T follicular helper cell (primary cell): ENCODE results near the gene HRAS.
"Not testable (repeated sequence)": the region's sequence is repeated elsewhere in the genome, so short reads cannot be mapped to it uniquely, and the experiment has no call there.

Experiments
- DNase-seq: peaks from one replicate; pipeline ENCODE4 v3.0.0-alpha.2; 2020; ENCODE audit warnings: low read depth
- total RNA-seq, 2 experiments: gene quantifications; one replicate each; lab custom pipeline; 2026; lab: John Stamatoyannopoulos, UW

HRAS gene
- 25.3 to 27.5 reads per million in 2 experiments for total RNA-seq

GRCh38 chr11:535519-536454, at the start of gene HRAS:
TSS of gene HRAS (minus strand) at chr11:535576.
- DNase-seq, result peak; percentile 94

DNA sequence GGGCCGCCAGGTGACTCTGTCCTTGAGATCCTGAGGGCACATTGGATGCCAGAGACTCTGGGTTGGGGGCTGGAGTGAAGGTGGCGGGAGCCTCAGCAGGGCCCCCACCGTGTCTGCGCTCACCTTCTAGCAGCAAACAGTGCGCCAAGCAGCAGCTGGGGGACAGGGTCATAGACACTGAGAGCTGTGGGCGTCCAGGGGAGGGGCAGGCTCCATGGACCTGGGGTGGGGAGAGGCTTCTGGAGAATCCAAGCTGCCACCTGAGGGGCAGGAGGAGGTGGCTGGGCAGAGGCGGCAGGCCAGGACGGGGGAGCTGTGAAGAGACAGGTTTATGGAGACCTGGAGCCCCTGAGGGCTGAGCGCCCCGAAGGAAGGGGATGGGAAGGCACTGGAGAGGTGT, 48.9 kb upstream of the HRAS start:
- no peak for DNase-seq

GRCh38 chr11:581752-582151, 46.4 kb upstream of the HRAS start:
- no peak for DNase-seq

GRCh38 chr11:581342-581741, 46.0 kb upstream of the HRAS start:
- DNase-seq, result no peak

- no peak for DNase-seq
Measured at GRCh38 chr11:579830-580601, 44.6 kb upstream of the HRAS start.

- DNase-seq, result no peak
Measured at GRCh38 chr11:578276-579035, 43.1 kb upstream of the HRAS start.

DNA sequence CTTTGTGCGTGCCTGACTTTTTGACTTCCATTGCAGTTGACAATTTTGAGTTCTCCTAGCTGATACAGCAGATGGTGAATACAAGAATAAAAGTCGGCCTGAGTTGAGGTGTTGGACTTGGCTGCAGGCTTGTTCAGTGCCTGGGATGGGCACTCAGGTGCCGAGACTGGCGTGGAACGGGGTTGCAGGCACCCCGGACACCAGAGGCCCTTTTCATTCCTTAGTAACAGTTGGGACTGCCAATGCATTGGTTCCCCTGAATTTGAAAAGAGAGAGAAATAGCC, 42.2 kb upstream of the HRAS start:
- DNase-seq, result no peak

- DNase-seq, result no peak
Measured at GRCh38 chr11:576811-577610, 41.6 kb upstream of the HRAS start.

GRCh38 chr11:575996-576768, 40.8 kb upstream of the HRAS start, which contains the start of gene PHRF1:
TSS of gene PHRF1 (plus strand) at chr11:576470. CDS start at chr11:581513, 5,043 bp downstream.
- DNase-seq, result peak; percentile 93

DNA sequence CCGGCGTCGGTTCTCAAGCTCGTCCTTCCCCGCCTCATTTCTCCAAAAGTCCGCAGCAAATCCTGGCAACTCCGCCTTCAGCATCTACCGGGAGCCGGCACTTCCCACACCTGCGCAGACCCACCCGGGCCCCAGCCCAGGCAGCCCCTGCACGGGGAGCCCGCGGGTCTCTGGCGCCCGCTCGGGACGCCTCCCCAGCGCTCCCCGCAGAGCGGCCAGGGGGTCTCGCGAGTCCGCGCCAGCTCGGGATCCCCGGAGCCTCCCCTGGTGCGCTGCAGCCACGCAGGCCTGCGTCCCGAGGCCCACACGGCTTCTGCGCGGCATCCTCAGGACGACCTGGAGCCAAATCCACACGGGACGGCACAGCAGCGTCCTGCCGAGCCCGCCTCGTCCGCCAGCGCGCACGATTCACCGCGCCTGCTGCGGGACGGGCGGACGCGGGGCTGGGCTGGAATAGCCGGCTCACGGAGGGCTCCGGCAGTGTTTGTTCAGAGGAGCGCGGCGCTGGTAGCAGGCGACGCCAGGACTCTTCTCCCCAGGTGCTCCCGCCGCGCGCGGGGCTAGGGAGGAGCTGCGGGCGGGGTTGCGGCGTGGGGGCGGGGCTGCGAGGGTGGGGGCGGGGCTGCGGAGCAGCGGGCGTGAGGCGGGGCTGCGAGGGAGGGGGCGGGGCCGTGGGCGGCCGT, 40.1 kb upstream of the HRAS start:
- no peak for DNase-seq

DNA sequence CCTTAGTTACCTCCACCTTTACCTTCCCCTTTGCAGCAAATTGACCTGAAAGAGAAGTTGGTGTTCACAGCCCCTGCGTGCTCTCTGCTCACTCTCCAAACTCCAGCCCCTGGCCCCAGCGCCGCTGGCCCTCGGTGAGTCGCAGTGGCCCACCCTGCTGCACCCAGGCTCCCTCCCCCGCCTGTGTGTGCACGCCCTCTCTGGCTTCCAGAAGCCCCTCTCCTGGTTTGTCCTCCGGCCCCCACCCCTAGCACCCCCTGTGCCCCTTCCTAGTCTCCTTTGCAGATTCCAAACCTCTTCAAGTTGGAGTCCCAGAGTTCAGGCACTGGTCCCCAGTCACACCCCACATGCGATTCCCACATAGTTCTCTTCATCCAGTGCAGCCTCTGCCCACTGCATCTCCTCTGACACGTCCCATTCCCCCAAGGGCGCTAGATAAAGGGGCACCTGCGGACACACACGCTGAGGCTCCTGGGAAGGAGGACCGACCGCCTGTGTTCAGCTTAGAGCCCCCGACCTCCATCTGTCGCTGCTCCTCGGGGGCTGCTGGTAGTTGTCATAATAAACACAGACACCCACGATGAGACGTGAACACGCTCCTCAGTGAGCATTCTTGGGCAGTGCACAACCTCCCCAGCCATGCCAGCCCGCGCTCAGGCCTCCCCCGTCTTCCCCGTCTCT, 39.4 kb upstream of the HRAS start:
- no peak for DNase-seq

DNA sequence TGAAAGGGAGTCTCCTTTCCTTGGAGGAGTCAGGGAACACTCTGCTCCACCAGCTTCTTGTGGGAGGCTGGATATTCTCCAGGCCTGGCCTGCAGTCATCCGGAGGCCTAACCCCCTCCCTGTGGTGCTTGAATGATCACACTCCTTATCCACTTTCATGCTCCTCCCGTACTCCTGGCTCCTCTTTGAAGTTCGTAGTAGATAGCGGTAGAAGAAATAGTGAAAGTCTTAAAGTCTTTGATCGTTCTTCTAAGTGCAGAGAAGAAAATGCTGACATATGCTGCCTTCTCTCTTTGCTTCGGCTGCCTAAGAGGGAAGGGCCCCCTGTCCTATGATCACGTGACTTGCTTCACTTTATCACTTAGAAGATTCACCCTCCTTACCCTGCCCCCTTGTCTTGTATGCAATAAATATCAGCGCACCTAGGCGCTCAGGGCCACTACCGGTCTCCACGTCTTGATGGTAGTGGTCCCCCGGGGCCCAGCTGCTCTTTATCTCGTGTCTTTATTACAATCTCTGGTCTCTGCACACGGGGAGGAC, 38.7 kb upstream of the HRAS start:
- DNase-seq, result not testable (repeated sequence)

GRCh38 chr11:573146-573759, 37.9 kb upstream of the HRAS start:
- DNase-seq, result no peak

- DNase-seq, result no peak
Measured at GRCh38 chr11:571802-572185, 36.4 kb upstream of the HRAS start.

DNA sequence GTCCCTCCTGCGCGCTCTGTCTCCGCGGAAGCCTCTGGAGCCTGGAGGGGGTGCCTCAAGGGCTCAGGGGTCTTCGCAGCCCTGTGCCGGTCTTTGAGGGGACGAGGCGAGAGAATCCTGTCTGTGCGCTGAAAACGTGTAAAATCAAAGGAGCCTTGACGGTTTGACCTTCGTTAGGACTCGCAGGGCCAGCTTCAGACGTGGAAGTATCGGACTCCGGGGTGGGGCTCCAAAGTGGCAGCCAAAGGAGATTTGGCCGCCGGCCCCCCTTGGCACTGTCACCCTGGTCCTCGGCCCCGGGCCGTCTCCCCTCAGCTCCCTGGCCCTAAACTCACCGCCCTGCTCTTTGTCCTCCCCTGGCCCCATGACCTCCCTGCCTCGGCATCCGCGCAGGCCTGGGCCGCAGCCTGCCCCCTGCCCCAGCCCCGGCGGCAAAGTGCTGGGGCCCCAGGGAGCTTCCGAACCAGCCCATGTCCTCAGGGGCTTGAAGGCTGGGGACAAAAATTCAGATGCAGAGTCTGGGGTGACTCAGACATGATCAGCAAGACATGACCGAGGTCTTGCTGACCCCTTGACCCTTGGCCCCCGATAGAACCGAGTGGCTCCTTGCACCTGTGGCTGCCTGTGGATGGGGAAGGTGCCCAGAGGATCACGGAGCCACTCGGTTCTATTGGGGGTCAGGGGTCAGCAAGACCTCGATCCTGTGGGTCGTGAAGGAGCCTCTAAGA, 33.9 kb upstream of the HRAS start:
- no peak for DNase-seq

DNA sequence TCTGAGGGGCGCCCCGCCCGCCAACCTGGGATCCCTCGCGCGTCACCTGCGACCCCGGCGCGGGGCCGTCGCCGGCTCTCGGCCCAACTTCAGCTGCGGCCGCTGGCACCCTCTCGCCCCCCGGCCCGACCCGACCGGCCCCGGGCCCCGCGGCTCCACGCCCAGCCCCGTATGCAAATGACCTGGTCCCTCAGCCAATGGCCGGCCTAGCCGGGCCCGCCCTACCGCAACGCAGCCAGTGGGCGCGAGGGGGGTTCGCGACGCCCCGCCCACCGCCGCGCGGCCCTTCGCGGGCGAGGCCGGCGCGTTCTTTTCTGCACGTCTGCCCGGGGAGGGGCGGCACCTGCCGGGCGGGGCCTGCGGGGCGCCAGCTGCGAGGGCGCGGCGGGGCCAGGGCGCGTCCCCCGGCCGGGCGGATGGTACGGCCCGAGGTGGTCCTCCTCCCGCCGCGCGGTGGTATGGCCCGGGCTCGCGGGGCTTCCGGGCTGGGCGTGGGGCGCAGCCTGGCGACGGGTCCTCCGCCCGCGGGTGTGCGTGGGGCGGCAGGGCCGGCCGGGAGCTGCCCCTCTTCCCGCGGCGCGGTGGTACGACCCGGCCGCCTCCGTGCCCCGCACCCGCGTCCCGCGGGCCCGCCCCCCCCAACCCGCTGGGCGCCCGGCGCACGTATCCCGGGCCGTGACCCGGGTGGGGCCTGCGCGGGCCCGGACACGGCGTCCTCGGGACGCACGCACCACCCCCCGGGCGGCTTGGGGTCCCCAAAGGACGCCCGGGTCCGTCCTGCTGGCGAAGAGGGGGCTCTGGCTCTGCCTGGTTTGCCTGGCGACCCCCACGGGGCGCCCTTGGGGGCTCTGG, 33.2 kb upstream of the HRAS start:
- DNase-seq, result peak; percentile 88

DNA sequence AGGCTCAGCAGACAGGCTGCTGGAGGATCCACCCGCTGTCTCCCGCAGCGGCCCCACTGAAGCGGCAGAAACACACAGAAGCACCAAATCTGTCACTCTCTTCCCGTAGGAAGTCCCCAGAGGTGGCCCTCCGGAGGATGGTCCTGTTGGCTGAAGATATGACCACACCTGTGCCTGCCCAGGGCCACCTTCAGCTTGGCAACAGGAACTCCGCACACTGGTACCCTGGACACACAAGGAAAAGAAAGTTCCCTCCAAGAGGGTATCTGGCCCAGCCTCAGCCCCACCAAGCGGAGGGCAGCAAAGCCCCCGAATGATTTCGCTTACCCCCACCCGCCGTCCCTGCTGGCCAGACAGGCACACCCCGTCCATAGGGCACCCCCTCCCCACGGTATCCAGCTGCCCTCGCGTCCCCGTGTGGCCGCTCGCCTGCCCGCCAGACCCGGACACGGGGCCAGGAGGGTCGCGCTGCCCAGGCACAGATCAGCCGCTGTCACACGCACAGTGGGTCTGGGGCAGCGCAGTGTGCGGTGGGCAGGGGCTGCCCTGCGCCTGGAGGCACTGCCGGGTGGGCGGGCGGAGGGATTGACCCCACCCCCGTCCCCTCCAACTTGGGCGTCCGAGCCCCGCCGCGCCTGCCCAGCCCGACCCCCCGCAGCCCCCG, 32.4 kb upstream of the HRAS start:
- no peak for DNase-seq
